ENCODE data around the gene DGKI.

The DGKI gene

GRCh38 chr7:137625197-137625596 is 221.6 kb downstream of the DGKI start:
- CTCF ChIA-PET, result interaction anchor here (0.6 to 4.2 kb wide), 9 partner anchors 10 to 806 kb away, joined by 3 to 27 read pairs (median 10); no protein-coding TSS in a partner anchor
- no peak overlapping the region for H3K27ac ChIP-seq (ENCODE audit: extremely low read depth, low read depth, low read length)
- POLR2A ChIA-PET, result no interaction called here
- TF ChIP-seq ZNF426 (tag by site-specific recombination; IDR thresholded peaks at IDR 0.05) (no peak), MZF1 (tag by site-specific recombination; IDR thresholded peaks at IDR 0.05; ENCODE audit: borderline replicate concordance) (no peak), MEIS1 (CRISPR knock-in tag; IDR thresholded peaks at IDR 0.05; ENCODE audit: borderline replicate concordance) (no peak), ZNF530 (tag by site-specific recombination; IDR thresholded peaks at IDR 0.05; ENCODE audit: low read depth) (no peak), ZNF18 (tag by site-specific recombination; IDR thresholded peaks at IDR 0.05) (no peak), ZNF623 (tag by site-specific recombination; IDR thresholded peaks at IDR 0.05) (no peak), ZBTB8A (tag by site-specific recombination; IDR thresholded peaks at IDR 0.05) (no peak), ZSCAN23 (tag by site-specific recombination; IDR thresholded peaks at IDR 0.05) (no peak)
- H3K36me3 ChIP-seq (ENCODE audit: control insufficient read depth in 2 of 2, insufficient read depth in 1 of 2, low read length in 2 of 2), result no peaks in the 10 kb centered on the region
- no peaks in the 10 kb centered on the region for H3K4me1 ChIP-seq (ENCODE audit: control insufficient read depth, insufficient read depth, low read length)
- H3K4me3 ChIP-seq (ENCODE audit: low read depth, low read length), result no peak overlapping the region
- no peaks in the 10 kb centered on the region for H3K9me3 ChIP-seq (ENCODE audit: control insufficient read depth, insufficient read depth, low read depth, low read length)

GRCh38 chr7:137619181-137619580 is 227.6 kb downstream of the DGKI start:
- CTCF ChIA-PET, result no interaction called here
- H3K4me1 ChIP-seq (ENCODE audit: control insufficient read depth, insufficient read depth, low read length), result no peaks in the 10 kb centered on the region
- H3K9me3 ChIP-seq (ENCODE audit: control insufficient read depth, insufficient read depth, low read depth, low read length), result no peaks in the 10 kb centered on the region
- H3K27ac ChIP-seq (ENCODE audit: extremely low read depth, low read depth, low read length), result no peak overlapping the region
- H3K4me3 ChIP-seq (ENCODE audit: low read depth, low read length), result no peak overlapping the region
- POLR2A ChIA-PET, result no interaction called here
- TF ChIP-seq ZNF114 (tag by site-specific recombination; IDR thresholded peaks at IDR 0.05), result no peak
- TF ChIP-seq AEBP2 (tag by site-specific recombination; IDR thresholded peaks at IDR 0.05; ENCODE audit: borderline replicate concordance), result no peak
- TF ChIP-seq ZNF184 (tag by site-specific recombination; IDR thresholded peaks at IDR 0.05), result no peak
- TF ChIP-seq ZNF510 (tag by site-specific recombination; IDR thresholded peaks at IDR 0.05; ENCODE audit: insufficient replicate concordance), result no peak
- TF ChIP-seq ZNF654 (tag by site-specific recombination; IDR thresholded peaks at IDR 0.05; ENCODE audit: low read depth), result no peak
- no peak for TF ChIP-seq SCRT1 (tag by site-specific recombination; IDR thresholded peaks at IDR 0.05; ENCODE audit: borderline replicate concordance)
- no peaks in the 10 kb centered on the region for H3K36me3 ChIP-seq (ENCODE audit: control insufficient read depth in 2 of 2, insufficient read depth in 1 of 2, low read length in 2 of 2)

GRCh38 chr7:137618748-137619147 is 228.0 kb downstream of the DGKI start:
- CTCF ChIA-PET, result no interaction called here
- H3K4me3 ChIP-seq (ENCODE audit: low read depth, low read length), result no peak overlapping the region
- POLR2A ChIA-PET, result no interaction called here
- no peak for TF ChIP-seq PRDM2 (tag by site-specific recombination; IDR thresholded peaks at IDR 0.05; ENCODE audit: borderline replicate concordance)
- no peak for TF ChIP-seq ZSCAN4 (tag by site-specific recombination; IDR thresholded peaks at IDR 0.05)
- TF ChIP-seq ZBTB6 (tag by site-specific recombination; IDR thresholded peaks at IDR 0.05), result no peak
- TF ChIP-seq ZNF701 (tag by site-specific recombination; IDR thresholded peaks at IDR 0.05), result no peak
- no peak for TF ChIP-seq ZNF830 (tag by site-specific recombination; IDR thresholded peaks at IDR 0.05; ENCODE audit: low read depth)

More at GRCh38 chr7:137618748-137619147, 228.0 kb downstream of the DGKI start:
- Histone ChIP-seq H3K4me1 (ENCODE audit: control insufficient read depth, insufficient read depth, low read length) (no peaks in the 10 kb centered on the region), H3K36me3 (ENCODE audit: control insufficient read depth in 2 of 2, insufficient read depth in 1 of 2, low read length in 2 of 2) (no peaks in the 10 kb centered on the region), H3K9me3 (ENCODE audit: control insufficient read depth, insufficient read depth, low read depth, low read length) (no peaks in the 10 kb centered on the region), H3K27ac (ENCODE audit: extremely low read depth, low read depth, low read length) (no peak overlapping the region)
